WTC11 (cell line): ENCODE data around the gene PSMB9. TPM values are rescaled to one million over a fixed set of nuclear protein-coding genes. Genes with fewer than 3 reads are reported as not detected.

Experiments used
- ATAC-seq: fragments of 200-7000 bp; cut with Tn5 transposase; 2 replicates; pipeline ENCODE4 v1.10.0; 2021; ENCODE audit warnings: mild to moderate bottlenecking, moderate library complexity
- CTCF ChIA-PET: fragments of 300-600 bp; sonication (Branson Sonifier 250); formaldehyde crosslinking; loops from one replicate; lab custom pipeline; 2021; ENCODE audit warnings: antibody characterized with exemption; lab: Charles Lee
- POLR2A ChIA-PET: fragments of 350-600 bp; sonication (Branson Sonifier 250); formaldehyde crosslinking; loops from one replicate; lab custom pipeline; 2021; ENCODE audit warnings: antibody characterized with exemption; lab: Charles Lee
- DNase-seq: peaks from one replicate; pipeline ENCODE4 v3.0.0; 2021; ENCODE audit warnings: low spot score
- H3K27ac Mint-ChIP-seq: 2 replicates; pipeline ENCODE4 v1.8.0; 2021; ENCODE audit warnings: mixed read lengths
- H3K27me3 Mint-ChIP-seq: 2 replicates; pipeline ENCODE4 v1.8.0; 2021; ENCODE audit warnings: low read depth, mild to moderate bottlenecking, moderate library complexity, mixed read lengths
- H3K36me3 Mint-ChIP-seq: 2 replicates; pipeline ENCODE4 v1.8.0; 2021; ENCODE audit warnings: mixed read lengths
- H3K4me1 Mint-ChIP-seq: 2 replicates; pipeline ENCODE4 v1.8.0; 2022; ENCODE audit warnings: mixed read lengths
- H3K4me3 Mint-ChIP-seq: 2 replicates; pipeline ENCODE4 v1.8.0; 2021; ENCODE audit warnings: mild to moderate bottlenecking, moderate library complexity, mixed read lengths
- H3K9me3 Mint-ChIP-seq: 2 replicates; pipeline ENCODE4 v1.8.0; 2021; ENCODE audit warnings: mixed read lengths
- CREB1 ChIP-seq: sonication (generic); formaldehyde crosslinking; IDR thresholded peaks from 2 replicates; pipeline ENCODE4 v1.8.0; 2023; ENCODE audit warnings: mild to moderate bottlenecking, missing genetic modification reagents
- CREM ChIP-seq: sonication (generic); formaldehyde crosslinking; IDR thresholded peaks from 2 replicates; pipeline ENCODE4 v1.8.1; 2022; ENCODE audit warnings: mild to moderate bottlenecking, missing genetic modification reagents, moderate library complexity
- ESRRA ChIP-seq: sonication (generic); formaldehyde crosslinking; IDR thresholded peaks from 2 replicates; pipeline ENCODE4 v1.8.1; 2022; ENCODE audit warnings: mild to moderate bottlenecking, missing genetic modification reagents, borderline replicate concordance
- FOXK1 ChIP-seq: sonication (generic); formaldehyde crosslinking; IDR thresholded peaks from 2 replicates; pipeline ENCODE4 v1.8.0; 2022; ENCODE audit warnings: mild to moderate bottlenecking, moderate library complexity, missing genetic modification reagents
- GABPB1 ChIP-seq: sonication (generic); formaldehyde crosslinking; IDR thresholded peaks from 2 replicates; pipeline ENCODE4 v1.8.1; 2023; ENCODE audit warnings: mild to moderate bottlenecking, missing genetic modification reagents
- GTF2I ChIP-seq: fragments of 250-450 bp; sonication (Bioruptor Pico); conservative IDR thresholded peaks from 2 replicates; pipeline ENCODE4 v1.4.0; 2021; ENCODE audit warnings: mild to moderate bottlenecking
- IRF2 ChIP-seq: sonication (generic); formaldehyde crosslinking; IDR thresholded peaks from 2 replicates; pipeline ENCODE4 v1.8.0; 2022; ENCODE audit warnings: low read depth, missing genetic modification reagents, borderline replicate concordance
- JAZF1 ChIP-seq: fragments of 250-450 bp; sonication (Bioruptor Pico); IDR thresholded peaks from 2 replicates; pipeline ENCODE4 v1.9.0; 2021; ENCODE audit warnings: moderate library complexity, mild to moderate bottlenecking, inconsistent platforms
- JUN ChIP-seq: sonication (generic); formaldehyde crosslinking; IDR thresholded peaks from 2 replicates; pipeline ENCODE4 v1.8.0; 2023; ENCODE audit warnings: mild to moderate bottlenecking, missing genetic modification reagents
- KAT7 ChIP-seq: sonication (generic); formaldehyde crosslinking; IDR thresholded peaks from 2 replicates; pipeline ENCODE4 v1.8.1; 2023; ENCODE audit warnings: missing genetic modification reagents, mild to moderate bottlenecking, borderline replicate concordance
- MYBL2 ChIP-seq: sonication (generic); formaldehyde crosslinking; IDR thresholded peaks from 2 replicates; pipeline ENCODE4 v1.8.1; 2023; ENCODE audit warnings: mild to moderate bottlenecking, moderate library complexity, missing genetic modification reagents
- NFATC4 ChIP-seq: fragments of 250-450 bp; sonication (Bioruptor Pico); IDR thresholded peaks from 2 replicates; pipeline ENCODE4 v1.9.0; 2021; ENCODE audit warnings: mild to moderate bottlenecking
- NFE2L1 ChIP-seq: sonication (generic); formaldehyde crosslinking; IDR thresholded peaks from 2 replicates; pipeline ENCODE4 v1.8.1; 2023; ENCODE audit warnings: missing genetic modification reagents
- PRRX2 ChIP-seq: fragments of 250-450 bp; sonication (Bioruptor Pico); IDR thresholded peaks from 2 replicates; pipeline ENCODE4 v1.8.0; 2021; ENCODE audit warnings: mild to moderate bottlenecking
- SMAD3 ChIP-seq: sonication (generic); formaldehyde crosslinking; IDR thresholded peaks from 2 replicates; pipeline ENCODE4 v1.8.0; 2022; ENCODE audit warnings: missing genetic modification reagents, mild to moderate bottlenecking, borderline replicate concordance
- SP1 ChIP-seq: sonication (generic); formaldehyde crosslinking; conservative IDR thresholded peaks from 2 replicates; pipeline ENCODE4 v1.8.1; 2022; ENCODE audit warnings: missing genetic modification reagents
- TEAD4 ChIP-seq: sonication (generic); formaldehyde crosslinking; IDR thresholded peaks from 2 replicates; pipeline ENCODE4 v1.8.0; 2022; ENCODE audit warnings: mild to moderate bottlenecking, missing genetic modification reagents
- USF2 ChIP-seq: sonication (generic); formaldehyde crosslinking; IDR thresholded peaks from 2 replicates; pipeline ENCODE4 v1.8.1; 2023; ENCODE audit warnings: mild to moderate bottlenecking, missing genetic modification reagents, moderate library complexity
- ZNF138 ChIP-seq: sonication (generic); formaldehyde crosslinking; conservative IDR thresholded peaks from 2 replicates; pipeline ENCODE4 v1.8.1; 2022; ENCODE audit warnings: mild to moderate bottlenecking, moderate library complexity, missing genetic modification reagents
- ZNF281 ChIP-seq: sonication (generic); formaldehyde crosslinking; IDR thresholded peaks from 2 replicates; pipeline ENCODE4 v1.8.0; 2023; ENCODE audit warnings: mild to moderate bottlenecking, missing genetic modification reagents
- ZNF317 ChIP-seq: sonication (generic); formaldehyde crosslinking; IDR thresholded peaks from 2 replicates; pipeline ENCODE4 v1.8.1; 2023; ENCODE audit warnings: low read depth, mild to moderate bottlenecking, moderate library complexity, missing genetic modification reagents, borderline replicate concordance
- ZNF396 ChIP-seq: fragments of 250-450 bp; sonication (Bioruptor Pico); IDR thresholded peaks from 2 replicates; pipeline ENCODE4 v1.8.0; 2021; ENCODE audit warnings: mild to moderate bottlenecking, moderate library complexity, borderline replicate concordance
- total RNA-seq: library from RNA; stranded (reverse); gene quantifications from 3 replicates; pipeline ENCODE4 v1.2.3, GENCODE V29; 2021
- TF ChIP-seq, protein P1 (sequence below): sonication (generic); formaldehyde crosslinking; IDR thresholded peaks from 2 replicates; pipeline ENCODE4 v1.8.1; 2022; ENCODE audit warnings: low read depth, mild to moderate bottlenecking, moderate library complexity, missing genetic modification reagents, borderline replicate concordance
- TF ChIP-seq, protein P2 (sequence below): sonication (generic); formaldehyde crosslinking; IDR thresholded peaks from 2 replicates; pipeline ENCODE4 v1.8.0; 2022; ENCODE audit warnings: mild to moderate bottlenecking, missing genetic modification reagents
- TF ChIP-seq, protein P3 (sequence below): sonication (generic); formaldehyde crosslinking; IDR thresholded peaks from 2 replicates; pipeline ENCODE4 v1.8.0; 2023; ENCODE audit warnings: missing genetic modification reagents
- TF ChIP-seq, protein P4 (sequence below): sonication (generic); formaldehyde crosslinking; IDR thresholded peaks from 2 replicates; pipeline ENCODE4 v1.8.0; 2022; ENCODE audit warnings: mild to moderate bottlenecking, missing genetic modification reagents

PSMB9 gene
- total RNA-seq, 1 experiment from 2014 or later: 1.8 TPM

DNA sequence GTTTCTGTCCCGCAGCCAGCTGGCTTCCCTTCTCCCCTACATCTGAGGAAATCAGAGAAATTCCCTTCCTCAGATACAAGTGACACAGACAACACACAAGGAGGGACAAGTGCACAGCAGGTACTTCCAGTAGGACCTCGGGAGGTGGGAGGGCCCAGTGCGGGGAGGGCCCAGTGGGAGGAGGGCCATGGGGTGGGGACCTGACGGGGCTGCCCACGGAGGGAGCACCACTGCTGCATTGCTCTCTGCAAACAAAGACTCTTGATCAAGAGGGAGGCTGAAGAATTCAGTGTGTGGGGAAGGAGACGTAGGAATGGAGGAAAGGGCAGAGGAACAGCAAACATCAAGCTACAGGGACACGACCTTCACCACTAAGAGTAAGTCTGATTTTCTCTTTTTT is 24.5 kb upstream of the PSMB9 start:
- no peak overlapping the region for H3K27ac Mint-ChIP-seq
- ChIA-PET POLR2A (no interaction called here), CTCF (interaction anchor here (1.3 to 4.7 kb wide), 2 partner anchors 9 to 104 kb away, joined by 6 to 82 read pairs; partner anchors contain the start of gene TAP2)
- DNase-seq (no peak), ATAC-seq (no peak)
- TF ChIP-seq ESRRA (CRISPR knock-in tag) (no peak), CREM (CRISPR knock-in tag) (no peak), PRRX2 (CRISPR knock-in tag) (no peak), ZNF281 (CRISPR knock-in tag) (no peak), SMAD3 (CRISPR knock-in tag) (no peak), MYBL2 (CRISPR knock-in tag) (no peak), JAZF1 (no peak), ZNF396 (CRISPR knock-in tag) (no peak)
- TF ChIP-seq, protein P1, sequence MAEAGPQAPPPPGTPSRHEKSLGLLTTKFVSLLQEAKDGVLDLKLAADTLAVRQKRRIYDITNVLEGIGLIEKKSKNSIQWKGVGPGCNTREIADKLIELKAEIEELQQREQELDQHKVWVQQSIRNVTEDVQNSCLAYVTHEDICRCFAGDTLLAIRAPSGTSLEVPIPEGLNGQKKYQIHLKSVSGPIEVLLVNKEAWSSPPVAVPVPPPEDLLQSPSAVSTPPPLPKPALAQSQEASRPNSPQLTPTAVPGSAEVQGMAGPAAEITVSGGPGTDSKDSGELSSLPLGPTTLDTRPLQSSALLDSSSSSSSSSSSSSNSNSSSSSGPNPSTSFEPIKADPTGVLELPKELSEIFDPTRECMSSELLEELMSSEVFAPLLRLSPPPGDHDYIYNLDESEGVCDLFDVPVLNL (CRISPR knock-in tag): no peak
- no peak overlapping the region for H3K4me3 Mint-ChIP-seq
- peaks cover 9% of the 10 kb centered on the region for H3K4me1 Mint-ChIP-seq
- peaks cover 7% of the 10 kb centered on the region; the same call in 1 of the 2 replicates for H3K36me3 Mint-ChIP-seq
- H3K27me3 Mint-ChIP-seq: no peaks in the 10 kb centered on the region
- no peaks in the 10 kb centered on the region for H3K9me3 Mint-ChIP-seq

GRCh38 chr6:32830017-32830416 is 24.0 kb upstream of the PSMB9 start:
- no peak overlapping the region for H3K27ac Mint-ChIP-seq
- no peaks in the 10 kb centered on the region for H3K27me3 Mint-ChIP-seq
- ChIA-PET POLR2A (no interaction called here), CTCF (no interaction called here)
- TF ChIP-seq FOXK1 (CRISPR knock-in tag): no peak
- no peak for TF ChIP-seq NFE2L1
- TF ChIP-seq, protein P2, sequence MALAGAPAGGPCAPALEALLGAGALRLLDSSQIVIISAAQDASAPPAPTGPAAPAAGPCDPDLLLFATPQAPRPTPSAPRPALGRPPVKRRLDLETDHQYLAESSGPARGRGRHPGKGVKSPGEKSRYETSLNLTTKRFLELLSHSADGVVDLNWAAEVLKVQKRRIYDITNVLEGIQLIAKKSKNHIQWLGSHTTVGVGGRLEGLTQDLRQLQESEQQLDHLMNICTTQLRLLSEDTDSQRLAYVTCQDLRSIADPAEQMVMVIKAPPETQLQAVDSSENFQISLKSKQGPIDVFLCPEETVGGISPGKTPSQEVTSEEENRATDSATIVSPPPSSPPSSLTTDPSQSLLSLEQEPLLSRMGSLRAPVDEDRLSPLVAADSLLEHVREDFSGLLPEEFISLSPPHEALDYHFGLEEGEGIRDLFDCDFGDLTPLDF (CRISPR knock-in tag): no peak
- no peak for TF ChIP-seq KAT7 (CRISPR knock-in tag)
- no peak for TF ChIP-seq IRF2 (CRISPR knock-in tag)
- TF ChIP-seq CREB1 (CRISPR knock-in tag): no peak
- TF ChIP-seq, protein P3, sequence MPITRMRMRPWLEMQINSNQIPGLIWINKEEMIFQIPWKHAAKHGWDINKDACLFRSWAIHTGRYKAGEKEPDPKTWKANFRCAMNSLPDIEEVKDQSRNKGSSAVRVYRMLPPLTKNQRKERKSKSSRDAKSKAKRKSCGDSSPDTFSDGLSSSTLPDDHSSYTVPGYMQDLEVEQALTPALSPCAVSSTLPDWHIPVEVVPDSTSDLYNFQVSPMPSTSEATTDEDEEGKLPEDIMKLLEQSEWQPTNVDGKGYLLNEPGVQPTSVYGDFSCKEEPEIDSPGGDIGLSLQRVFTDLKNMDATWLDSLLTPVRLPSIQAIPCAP (CRISPR knock-in tag): no peak
- TF ChIP-seq JUN (CRISPR knock-in tag): no peak
- no peak overlapping the region for H3K4me3 Mint-ChIP-seq
- H3K9me3 Mint-ChIP-seq: no peaks in the 10 kb centered on the region
- ATAC-seq (no peak), DNase-seq (no peak)
- H3K36me3 Mint-ChIP-seq: peaks cover 7% of the 10 kb centered on the region; the same call in 1 of the 2 replicates
- H3K4me1 Mint-ChIP-seq: peaks cover 9% of the 10 kb centered on the region

- ChIA-PET POLR2A (no interaction called here), CTCF (no interaction called here)
- DNase-seq (no peak), ATAC-seq (no peak)
- Mint-ChIP-seq H3K4me1 (peaks cover 7% of the 10 kb centered on the region), H3K9me3 (no peaks in the 10 kb centered on the region), H3K27me3 (no peaks in the 10 kb centered on the region), H3K4me3 (no peak overlapping the region), H3K36me3 (peaks cover 7% of the 10 kb centered on the region; the same call in 1 of the 2 replicates), H3K27ac (no peak overlapping the region)
- TF ChIP-seq, protein P4, sequence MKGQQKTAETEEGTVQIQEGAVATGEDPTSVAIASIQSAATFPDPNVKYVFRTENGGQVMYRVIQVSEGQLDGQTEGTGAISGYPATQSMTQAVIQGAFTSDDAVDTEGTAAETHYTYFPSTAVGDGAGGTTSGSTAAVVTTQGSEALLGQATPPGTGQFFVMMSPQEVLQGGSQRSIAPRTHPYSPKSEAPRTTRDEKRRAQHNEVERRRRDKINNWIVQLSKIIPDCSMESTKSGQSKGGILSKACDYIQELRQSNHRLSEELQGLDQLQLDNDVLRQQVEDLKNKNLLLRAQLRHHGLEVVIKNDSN (CRISPR knock-in tag): no peak
- TF ChIP-seq, protein P2 (CRISPR knock-in tag): no peak
- TF ChIP-seq ZNF317 (CRISPR knock-in tag): no peak
- TF ChIP-seq ZNF138 (CRISPR knock-in tag): no peak
- no peak for TF ChIP-seq USF2 (CRISPR knock-in tag)
- no peak for TF ChIP-seq SP1
- TF ChIP-seq NFATC4 (CRISPR knock-in tag): no peak
- TF ChIP-seq TEAD4: no peak
- no peak for TF ChIP-seq GABPB1
- no peak for TF ChIP-seq GTF2I (CRISPR knock-in tag)
- no peak for TF ChIP-seq PRRX2 (CRISPR knock-in tag)
Measured at GRCh38 chr6:32830936-32831335, 23.1 kb upstream of the PSMB9 start.
